Measurements from ENCODE around the gene GXYLT1.
A peak's percentile ranks its signal among the peaks of the same experiment; 100 is the strongest.
"Not testable (repeated sequence)": the region's sequence is repeated elsewhere in the genome, so short reads cannot be mapped to it uniquely, and the experiment has no call there.

The GXYLT1 gene

DNA sequence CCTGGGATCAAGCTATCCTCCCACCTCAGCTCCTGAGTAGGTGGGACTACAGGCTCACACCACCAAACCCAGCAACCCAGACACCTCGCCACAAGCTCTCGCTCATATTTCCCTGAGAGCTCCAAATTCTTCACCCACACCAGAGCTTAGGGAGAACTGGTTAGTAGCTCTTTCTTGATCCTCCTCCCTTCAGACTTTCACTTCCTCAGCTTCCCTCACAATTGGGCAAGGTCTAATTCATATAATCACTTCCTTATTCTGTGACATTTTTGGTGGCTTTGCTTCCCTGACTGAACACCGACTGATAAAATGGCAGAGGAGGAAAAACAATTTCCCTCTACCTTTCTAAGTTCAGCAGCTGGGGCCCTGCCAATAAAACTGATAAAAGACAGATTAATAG is 88.5 kb downstream of the GXYLT1 start:
- no peak overlapping the region; the same call in 1 of the 2 replicates for H3K9ac ChIP-seq (ENCODE audit: low read length)
- peak overlapping the region; percentile 43 for H3K4me2 ChIP-seq (ENCODE audit: low read length)
- no peaks in the 10 kb centered on the region; the same call in 1 of the 2 replicates for H3K9me3 ChIP-seq (ENCODE audit: insufficient read depth, low read length)
- peak overlapping the region; percentile 6; the same call in 1 of the 2 replicates for H3K27ac ChIP-seq (ENCODE audit: low read length)
- H3K36me3 ChIP-seq (replicated peaks; ENCODE audit: low read depth, low read length): no peaks in the 10 kb centered on the region
- peak overlapping the region; percentile 2; the same call in 1 of the 2 replicates for H3K4me3 ChIP-seq (ENCODE audit: low read length)
- no peaks in the 10 kb centered on the region for H3K79me2 ChIP-seq (ENCODE audit: low read length)
- TF ChIP-seq EZH2phosphoT487 (IDR thresholded peaks at IDR 0.05; ENCODE audit: low read depth): no peak
- TF ChIP-seq, protein P1, sequence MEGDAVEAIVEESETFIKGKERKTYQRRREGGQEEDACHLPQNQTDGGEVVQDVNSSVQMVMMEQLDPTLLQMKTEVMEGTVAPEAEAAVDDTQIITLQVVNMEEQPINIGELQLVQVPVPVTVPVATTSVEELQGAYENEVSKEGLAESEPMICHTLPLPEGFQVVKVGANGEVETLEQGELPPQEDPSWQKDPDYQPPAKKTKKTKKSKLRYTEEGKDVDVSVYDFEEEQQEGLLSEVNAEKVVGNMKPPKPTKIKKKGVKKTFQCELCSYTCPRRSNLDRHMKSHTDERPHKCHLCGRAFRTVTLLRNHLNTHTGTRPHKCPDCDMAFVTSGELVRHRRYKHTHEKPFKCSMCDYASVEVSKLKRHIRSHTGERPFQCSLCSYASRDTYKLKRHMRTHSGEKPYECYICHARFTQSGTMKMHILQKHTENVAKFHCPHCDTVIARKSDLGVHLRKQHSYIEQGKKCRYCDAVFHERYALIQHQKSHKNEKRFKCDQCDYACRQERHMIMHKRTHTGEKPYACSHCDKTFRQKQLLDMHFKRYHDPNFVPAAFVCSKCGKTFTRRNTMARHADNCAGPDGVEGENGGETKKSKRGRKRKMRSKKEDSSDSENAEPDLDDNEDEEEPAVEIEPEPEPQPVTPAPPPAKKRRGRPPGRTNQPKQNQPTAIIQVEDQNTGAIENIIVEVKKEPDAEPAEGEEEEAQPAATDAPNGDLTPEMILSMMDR (IDR thresholded peaks at IDR 0.05; ENCODE audit: low read depth, low read length): no peak
- no peak overlapping the region for H2AFZ ChIP-seq (ENCODE audit: low read depth, low read length)
- H3K27me3 ChIP-seq (ENCODE audit: low read depth, low read length): no peaks in the 10 kb centered on the region
- H4K20me1 ChIP-seq (ENCODE audit: insufficient read depth, low read length): no peaks in the 10 kb centered on the region
- peaks cover 22% of the 10 kb centered on the region for H3K4me1 ChIP-seq (ENCODE audit: low read length)

GRCh38 chr12:42053456-42053855 is 91.2 kb downstream of the GXYLT1 start:
- H3K27me3 ChIP-seq (ENCODE audit: low read depth, low read length): no peaks in the 10 kb centered on the region
- no peak overlapping the region for H3K4me2 ChIP-seq (ENCODE audit: low read length)
- H3K9ac ChIP-seq (ENCODE audit: low read length): no peak overlapping the region
- no peaks in the 10 kb centered on the region for H3K36me3 ChIP-seq (replicated peaks; ENCODE audit: low read depth, low read length)
- no peak overlapping the region for H3K27ac ChIP-seq (ENCODE audit: low read length)
- H3K79me2 ChIP-seq (ENCODE audit: low read length): no peaks in the 10 kb centered on the region
- H3K9me3 ChIP-seq (ENCODE audit: insufficient read depth, low read length): no peaks in the 10 kb centered on the region; the same call in 1 of the 2 replicates
- peaks cover 12% of the 10 kb centered on the region for H3K4me1 ChIP-seq (ENCODE audit: low read length)
- no peaks in the 10 kb centered on the region for H4K20me1 ChIP-seq (ENCODE audit: insufficient read depth, low read length)
- H2AFZ ChIP-seq (ENCODE audit: low read depth, low read length): no peak overlapping the region
- no peak for TF ChIP-seq EZH2phosphoT487 (IDR thresholded peaks at IDR 0.05; ENCODE audit: low read depth)
- TF ChIP-seq, protein P1 (IDR thresholded peaks at IDR 0.05; ENCODE audit: low read depth, low read length): no peak
- no peak overlapping the region for H3K4me3 ChIP-seq (ENCODE audit: low read length)

- not testable (repeated sequence) for H3K36me3 ChIP-seq (replicated peaks; ENCODE audit: low read depth, low read length); H3K9me3 ChIP-seq (ENCODE audit: insufficient read depth, low read length); H3K27me3 ChIP-seq (ENCODE audit: low read depth, low read length); H3K79me2 ChIP-seq (ENCODE audit: low read length); H3K27ac ChIP-seq (ENCODE audit: low read length); H3K9ac ChIP-seq (ENCODE audit: low read length); H3K4me1 ChIP-seq (ENCODE audit: low read length); H3K4me2 ChIP-seq (ENCODE audit: low read length); H4K20me1 ChIP-seq (ENCODE audit: insufficient read depth, low read length); H3K4me3 ChIP-seq (ENCODE audit: low read length); H2AFZ ChIP-seq (ENCODE audit: low read depth, low read length)
Measured at GRCh38 chr12:42048980-42049379, 95.7 kb downstream of the GXYLT1 start.

GRCh38 chr12:42039577-42039976 is 105.1 kb downstream of the GXYLT1 start:
- TF ChIP-seq EZH2phosphoT487 (IDR thresholded peaks at IDR 0.05; ENCODE audit: low read depth): no peak
- TF ChIP-seq, protein P1 (IDR thresholded peaks at IDR 0.05; ENCODE audit: low read depth, low read length): no peak
- Histone ChIP-seq H2AFZ (ENCODE audit: low read depth, low read length) (no peak overlapping the region), H3K4me3 (ENCODE audit: low read length) (no peak overlapping the region)

DNA sequence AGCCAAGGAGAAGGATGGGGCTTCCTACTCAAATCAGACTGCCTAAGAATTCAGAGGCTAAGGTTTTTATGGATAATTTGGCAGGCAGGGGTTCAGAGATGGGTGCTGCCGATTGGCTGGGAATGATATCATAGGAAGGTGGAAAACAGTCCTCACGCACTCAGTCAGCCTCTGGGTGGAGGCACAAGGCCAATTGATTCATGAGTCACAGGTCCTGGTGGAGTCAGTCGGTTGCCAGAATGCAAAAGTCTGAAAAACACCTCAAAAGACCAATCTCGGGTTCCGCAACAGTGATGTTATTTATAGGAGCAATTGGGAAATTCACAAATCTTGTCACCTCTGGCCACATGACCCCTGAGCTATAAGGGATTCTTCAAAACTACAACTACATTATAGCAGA is 105.5 kb downstream of the GXYLT1 start:
- TF ChIP-seq, protein P1 (IDR thresholded peaks at IDR 0.05; ENCODE audit: low read depth, low read length): peak; percentile 32
- no peak for TF ChIP-seq EZH2phosphoT487 (IDR thresholded peaks at IDR 0.05; ENCODE audit: low read depth)

More at GRCh38 chr12:42039577-42039976, 105.1 kb downstream of the GXYLT1 start:
- no peak overlapping the region for H3K27ac ChIP-seq (ENCODE audit: low read length)
- H3K4me1 ChIP-seq (ENCODE audit: low read length): peaks cover 26% of the 10 kb centered on the region
- no peaks in the 10 kb centered on the region for H4K20me1 ChIP-seq (ENCODE audit: insufficient read depth, low read length)
- no peaks in the 10 kb centered on the region for H3K79me2 ChIP-seq (ENCODE audit: low read length)
- H3K27me3 ChIP-seq (ENCODE audit: low read depth, low read length): no peaks in the 10 kb centered on the region
- peak overlapping the region; percentile 39 for H3K4me2 ChIP-seq (ENCODE audit: low read length)
- no peaks in the 10 kb centered on the region for H3K36me3 ChIP-seq (replicated peaks; ENCODE audit: low read depth, low read length)
- no peak overlapping the region for H3K9ac ChIP-seq (ENCODE audit: low read length)
- no peaks in the 10 kb centered on the region for H3K9me3 ChIP-seq (ENCODE audit: insufficient read depth, low read length)

More for the DNA sequence above, 105.5 kb downstream of the GXYLT1 start:
- Histone ChIP-seq H3K9ac (ENCODE audit: low read length) (no peak overlapping the region), H3K36me3 (replicated peaks; ENCODE audit: low read depth, low read length) (no peaks in the 10 kb centered on the region), H3K9me3 (ENCODE audit: insufficient read depth, low read length) (no peaks in the 10 kb centered on the region), H4K20me1 (ENCODE audit: insufficient read depth, low read length) (no peaks in the 10 kb centered on the region), H3K4me3 (ENCODE audit: low read length) (no peak overlapping the region), H3K79me2 (ENCODE audit: low read length) (no peaks in the 10 kb centered on the region), H3K27ac (ENCODE audit: low read length) (no peak overlapping the region), H3K27me3 (ENCODE audit: low read depth, low read length) (no peaks in the 10 kb centered on the region), H2AFZ (ENCODE audit: low read depth, low read length) (no peak overlapping the region), H3K4me2 (ENCODE audit: low read length) (peak overlapping the region; percentile 39), H3K4me1 (ENCODE audit: low read length) (peaks cover 26% of the 10 kb centered on the region)

Measured in OCI-LY3 (cell line).